ENCODE measurements around the gene TAGLN2.
A peak's percentile ranks its signal among the peaks of the same experiment; 100 is the strongest.

The TAGLN2 gene

DNA sequence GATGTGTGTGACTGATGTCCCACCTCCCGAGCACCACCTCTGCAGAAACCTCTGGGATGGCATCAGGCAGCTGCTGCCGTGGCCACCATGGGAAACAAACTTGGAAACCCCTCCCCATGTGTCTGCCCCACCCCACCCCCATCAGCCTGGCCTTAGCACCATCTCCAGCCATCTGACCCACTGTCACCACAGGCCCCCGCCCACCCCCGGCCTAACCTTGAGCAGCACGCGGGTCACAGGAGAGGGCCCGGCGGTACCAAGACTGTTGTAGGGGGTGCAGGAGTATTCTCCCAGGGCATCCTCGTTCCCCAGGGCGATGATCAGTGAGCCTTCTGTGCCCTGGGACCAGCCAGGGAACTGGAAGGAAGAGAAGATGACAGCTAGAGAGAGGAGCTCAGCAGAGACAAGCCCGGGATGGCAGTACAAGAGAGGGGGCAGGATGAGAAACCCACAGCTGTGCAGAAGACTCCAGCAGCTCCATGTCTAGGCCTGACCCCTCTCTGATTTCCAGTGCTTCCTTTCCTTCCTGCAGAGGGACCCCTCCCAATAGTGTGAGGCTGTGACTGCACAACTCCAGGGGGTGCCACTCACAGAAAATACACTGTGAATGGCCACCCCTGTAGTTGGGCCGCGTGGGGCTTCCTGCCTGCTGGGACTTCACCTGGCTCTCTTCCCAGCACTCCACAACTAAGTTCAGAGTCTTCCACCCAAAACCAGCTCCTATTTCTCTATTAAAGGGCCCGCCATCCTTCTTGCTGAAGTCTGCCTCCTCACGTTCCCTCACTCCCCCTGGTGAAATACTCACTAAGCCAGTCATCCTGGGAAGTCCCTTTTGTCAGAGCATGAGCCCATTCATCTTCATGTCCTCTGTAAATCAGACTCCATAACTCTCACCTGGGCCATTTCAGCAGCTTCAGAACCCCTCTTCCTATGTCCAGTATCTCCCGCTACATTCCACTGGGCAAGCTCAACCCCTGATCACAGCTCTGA, 7.3 kb upstream of the TAGLN2 start:
- Mint-ChIP-seq H3K4me3 (no peak overlapping the region), H3K9me3 (no peaks in the 10 kb centered on the region), H3K27me3 (peaks cover 9% of the 10 kb centered on the region), H3K27ac (no peak overlapping the region), H3K4me1 (peaks cover 47% of the 10 kb centered on the region), H3K36me3 (no peaks in the 10 kb centered on the region)
- no peak for ATAC-seq

DNA sequence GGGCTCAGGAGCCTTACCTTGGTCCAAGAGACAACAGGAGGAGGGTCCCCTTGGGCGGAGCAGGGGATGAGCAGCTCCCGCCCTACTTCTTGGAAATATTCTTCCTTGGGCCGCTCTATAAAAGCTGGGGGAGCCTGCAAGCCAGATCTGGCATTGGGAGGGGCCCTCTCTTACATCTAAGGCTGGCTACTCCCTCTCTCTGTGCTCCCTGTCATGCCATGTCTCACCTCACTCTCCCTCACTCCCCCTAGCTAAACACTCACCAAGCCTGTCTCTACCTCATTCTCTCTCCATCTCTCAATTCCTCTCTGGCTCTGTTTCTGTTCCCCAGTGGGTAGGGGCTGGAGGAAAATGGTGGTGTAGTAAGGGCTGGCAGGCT, 6.5 kb upstream of the TAGLN2 start:
- Mint-ChIP-seq H3K27ac (no peak overlapping the region), H3K4me3 (no peak overlapping the region), H3K27me3 (peaks cover 9% of the 10 kb centered on the region), H3K4me1 (peaks cover 44% of the 10 kb centered on the region), H3K9me3 (no peaks in the 10 kb centered on the region), H3K36me3 (no peaks in the 10 kb centered on the region)
- no peak for ATAC-seq

DNA sequence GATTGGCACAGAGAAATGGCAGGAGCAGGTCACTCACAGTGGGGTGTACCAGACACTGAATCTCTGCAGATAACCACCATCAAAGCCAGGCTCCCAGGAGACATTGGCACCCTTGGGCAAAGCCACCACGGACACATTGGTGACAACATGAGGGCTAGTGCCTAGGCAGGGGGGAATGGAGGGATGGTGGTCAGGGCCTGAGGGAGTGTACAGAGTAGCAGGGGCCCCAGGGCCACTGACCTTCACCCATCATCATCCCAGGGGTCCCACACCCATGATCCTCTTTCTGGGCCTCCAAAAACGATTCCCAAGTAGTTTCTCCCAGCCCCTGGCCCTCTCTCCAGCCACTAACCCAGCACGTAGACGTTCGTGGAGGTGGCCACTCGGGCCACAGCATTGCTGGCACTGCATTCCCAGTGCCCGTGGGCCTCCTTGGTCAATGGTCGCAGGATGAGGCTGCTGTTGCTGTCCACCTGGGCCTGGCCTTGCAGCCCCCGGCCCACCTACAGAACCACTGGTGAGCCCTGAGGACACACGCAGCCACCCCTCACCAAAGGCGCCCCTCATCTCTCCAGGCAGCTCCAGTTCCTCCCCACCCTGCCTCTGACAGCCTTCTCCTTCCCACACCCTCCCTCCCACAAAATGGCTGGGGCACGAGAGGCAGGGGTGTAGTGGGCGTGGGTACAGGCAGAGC, 5.9 kb upstream of the TAGLN2 start:
- peaks cover 44% of the 10 kb centered on the region for H3K4me1 Mint-ChIP-seq
- ATAC-seq: no peak
- no peaks in the 10 kb centered on the region for H3K9me3 Mint-ChIP-seq
- no peak overlapping the region for H3K27ac Mint-ChIP-seq
- H3K4me3 Mint-ChIP-seq: no peak overlapping the region
- peaks cover 9% of the 10 kb centered on the region for H3K27me3 Mint-ChIP-seq
- no peaks in the 10 kb centered on the region for H3K36me3 Mint-ChIP-seq

DNA sequence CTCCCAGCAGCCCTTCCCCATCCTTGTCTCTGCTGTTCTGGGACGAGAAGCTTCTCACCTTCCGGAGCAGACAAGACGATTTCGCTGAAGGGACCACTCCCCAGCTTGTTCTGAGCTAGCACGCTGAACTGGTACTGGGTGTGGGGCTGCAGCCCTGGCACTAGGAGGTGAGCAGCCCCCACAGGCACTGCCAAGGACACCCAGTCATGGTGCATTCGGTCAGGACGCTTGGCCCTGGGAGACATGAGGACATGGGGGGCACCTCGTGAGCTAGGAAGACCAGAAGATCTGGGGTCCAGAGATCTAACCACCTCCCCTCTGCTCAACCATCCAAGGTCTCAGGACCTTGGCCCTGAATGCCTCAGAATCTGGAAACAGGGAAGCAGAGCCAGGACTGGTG, 5.3 kb upstream of the TAGLN2 start:
- Mint-ChIP-seq H3K4me3 (no peak overlapping the region), H3K36me3 (no peaks in the 10 kb centered on the region), H3K9me3 (no peaks in the 10 kb centered on the region), H3K27me3 (peaks cover 9% of the 10 kb centered on the region), H3K4me1 (peaks cover 44% of the 10 kb centered on the region), H3K27ac (no peak overlapping the region)
- ATAC-seq: no peak

DNA sequence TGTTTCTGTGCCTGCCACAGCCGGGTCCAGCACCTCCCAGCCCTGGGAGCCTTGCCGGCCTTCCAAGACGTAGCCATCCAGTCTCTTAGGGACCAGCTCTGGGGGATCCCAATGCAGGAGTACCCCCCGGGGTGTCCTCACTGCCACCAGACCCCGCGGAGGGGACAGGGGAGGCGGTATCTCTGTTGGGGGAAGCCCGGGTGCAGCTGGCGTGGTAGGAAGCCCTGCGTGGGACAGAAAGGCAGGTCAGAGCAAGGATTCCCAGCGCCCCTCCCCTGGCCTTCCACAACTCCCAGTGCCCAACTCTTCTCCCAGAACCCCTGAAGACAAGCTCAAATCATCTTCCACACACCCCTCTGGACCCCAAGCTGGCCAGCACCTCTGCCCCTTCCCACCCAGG, 4.9 kb upstream of the TAGLN2 start:
- Mint-ChIP-seq H3K27me3 (peaks cover 9% of the 10 kb centered on the region), H3K4me3 (no peak overlapping the region), H3K9me3 (no peaks in the 10 kb centered on the region), H3K27ac (no peak overlapping the region), H3K36me3 (no peaks in the 10 kb centered on the region), H3K4me1 (peaks cover 41% of the 10 kb centered on the region)
- no peak for ATAC-seq

DNA sequence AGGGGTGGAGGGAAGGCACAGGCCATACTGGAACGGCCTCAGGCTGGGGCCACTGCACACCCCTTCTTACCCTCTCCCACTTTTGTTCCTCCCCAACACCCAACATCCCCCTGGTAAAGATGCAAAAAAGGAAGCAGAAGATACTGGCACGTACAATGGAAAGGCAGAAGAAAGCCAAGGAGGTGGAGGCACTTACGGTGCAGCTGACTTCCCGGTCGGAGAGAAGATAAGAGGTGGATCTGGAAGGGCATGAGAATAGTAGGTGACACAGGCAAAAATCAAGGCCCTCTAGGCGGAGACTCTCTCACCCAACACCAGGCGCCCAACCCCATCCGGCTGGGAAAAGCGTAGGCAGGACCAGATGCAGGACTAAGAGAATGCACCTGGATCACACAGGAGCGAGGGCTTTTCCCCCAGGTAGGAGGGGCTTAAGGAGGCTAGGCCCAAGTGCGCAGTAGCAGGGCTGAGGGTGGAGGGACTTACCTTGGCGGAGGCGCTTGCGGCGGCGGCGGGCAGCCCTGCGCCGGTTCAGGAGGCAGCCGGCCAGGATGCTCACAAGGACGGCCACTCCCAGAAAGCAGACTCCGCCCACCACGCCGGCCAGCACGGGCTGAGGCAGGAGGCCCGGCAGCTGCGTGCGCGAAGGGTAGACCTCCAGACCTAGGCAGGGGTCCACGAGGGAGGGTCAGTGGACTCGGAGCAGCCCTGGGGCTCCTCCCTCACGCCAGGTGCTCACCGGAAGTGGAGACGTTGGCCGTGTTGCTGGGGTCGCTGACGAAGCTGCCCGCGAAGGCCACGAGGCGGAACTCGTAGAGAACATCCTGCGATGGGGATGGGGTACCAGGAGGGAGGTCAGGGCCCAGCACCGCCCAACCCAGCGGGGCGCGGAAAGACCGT, 4.1 kb upstream of the TAGLN2 start:
- Mint-ChIP-seq H3K27ac (no peak overlapping the region), H3K36me3 (no peaks in the 10 kb centered on the region), H3K27me3 (peaks cover 9% of the 10 kb centered on the region), H3K9me3 (no peaks in the 10 kb centered on the region), H3K4me1 (peaks cover 39% of the 10 kb centered on the region), H3K4me3 (no peak overlapping the region)
- ATAC-seq: no peak

DNA sequence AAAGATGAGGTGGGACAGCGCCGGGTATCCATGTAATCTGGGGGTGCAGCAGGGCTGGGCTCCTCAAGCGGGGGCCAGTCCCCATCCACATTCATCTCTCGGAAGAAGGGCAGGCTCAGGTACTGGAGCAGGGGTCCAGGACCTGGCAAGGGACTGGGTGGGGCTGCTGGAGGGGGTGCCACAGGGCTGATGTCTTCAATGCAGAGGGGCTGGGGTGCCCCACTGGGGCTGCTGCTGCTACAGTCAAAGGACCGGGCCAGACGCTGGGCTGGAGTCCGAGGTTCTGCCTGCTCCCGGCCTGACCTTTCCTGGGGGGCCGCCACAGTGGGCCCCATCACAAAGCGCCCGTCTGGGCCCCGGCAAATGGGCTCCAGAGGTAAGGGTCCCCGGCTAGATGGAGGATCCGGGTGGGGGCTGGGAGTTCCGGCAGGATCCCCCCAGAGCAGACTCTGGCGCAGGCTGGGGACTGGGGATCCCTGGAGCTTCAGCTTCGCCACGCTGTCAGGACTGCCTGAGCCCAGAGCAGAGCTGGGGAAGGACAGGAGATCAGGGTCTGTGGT, 3.3 kb upstream of the TAGLN2 start:
- peaks cover 38% of the 10 kb centered on the region for H3K4me1 Mint-ChIP-seq
- no peak for ATAC-seq

DNA sequence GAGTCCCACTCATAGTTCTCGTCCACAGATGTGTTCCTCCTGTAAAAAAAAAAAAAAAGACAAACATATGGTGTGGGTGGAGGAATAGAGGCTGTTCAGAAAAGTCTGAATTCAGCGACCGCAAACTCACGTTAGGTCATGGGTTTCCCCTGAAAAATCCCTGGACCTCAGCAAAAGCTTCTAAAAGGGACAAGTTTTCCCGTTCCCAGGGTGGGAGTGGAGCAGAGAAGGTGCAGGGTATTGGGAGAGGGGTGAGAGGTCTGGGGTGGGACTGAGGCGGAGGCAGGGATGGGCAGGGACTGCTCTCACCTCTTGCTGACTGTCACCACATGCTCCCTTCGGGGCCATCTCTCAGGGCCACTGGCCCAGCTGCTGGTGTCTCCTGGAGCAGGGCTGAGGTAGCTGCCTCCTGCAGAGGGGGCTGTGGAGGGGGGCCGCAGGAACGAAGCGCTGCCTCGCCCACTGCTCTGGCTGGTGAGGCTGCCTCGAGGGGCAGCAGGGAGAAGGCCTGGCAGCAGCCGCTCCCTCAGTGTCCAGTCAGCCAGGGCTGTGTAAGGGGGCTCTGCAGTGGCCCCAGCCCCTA, 2.6 kb upstream of the TAGLN2 start:
- peaks cover 13% of the 10 kb centered on the region for H3K36me3 Mint-ChIP-seq
- H3K27me3 Mint-ChIP-seq: peaks cover 9% of the 10 kb centered on the region
- no peak overlapping the region for H3K27ac Mint-ChIP-seq
- peaks cover 38% of the 10 kb centered on the region for H3K4me1 Mint-ChIP-seq
- no peak for ATAC-seq
- H3K4me3 Mint-ChIP-seq: no peak overlapping the region
- no peaks in the 10 kb centered on the region for H3K9me3 Mint-ChIP-seq

More for the DNA sequence above, 3.3 kb upstream of the TAGLN2 start:
- Mint-ChIP-seq H3K9me3 (no peaks in the 10 kb centered on the region), H3K36me3 (peaks cover 7% of the 10 kb centered on the region), H3K27ac (no peak overlapping the region), H3K4me3 (no peak overlapping the region), H3K27me3 (peaks cover 9% of the 10 kb centered on the region)

DNA sequence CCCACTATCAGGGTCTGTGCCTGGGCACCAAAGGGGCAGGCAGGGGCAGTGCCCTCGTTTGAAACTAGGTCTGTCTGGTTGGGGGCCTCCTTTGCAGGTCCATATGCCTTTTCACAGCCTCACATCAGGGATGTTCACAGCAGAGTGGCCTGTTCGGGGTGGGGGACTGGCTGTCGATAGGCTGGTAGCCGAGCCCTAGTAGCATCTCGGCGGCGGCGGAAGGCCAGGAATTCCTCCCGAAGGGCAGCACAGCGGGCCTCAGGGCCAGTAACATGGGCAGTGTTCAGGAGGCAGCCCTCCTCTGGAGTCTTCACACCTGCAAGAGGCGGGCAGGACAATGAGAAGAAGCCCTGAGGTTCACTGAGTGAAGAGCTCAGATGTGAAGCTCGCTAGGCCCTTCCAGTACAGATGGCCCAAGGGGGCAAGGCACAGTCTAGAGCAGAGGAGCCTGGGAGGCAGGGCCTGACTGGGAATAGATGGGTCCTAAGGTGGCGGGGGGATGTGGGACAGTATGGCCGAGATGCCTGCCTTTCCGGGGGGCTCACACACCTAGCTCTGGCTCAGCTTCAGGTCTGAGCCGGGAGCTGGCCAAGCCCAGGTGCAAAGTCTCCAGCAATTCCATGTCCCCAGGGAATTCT, 2.0 kb upstream of the TAGLN2 start:
- peaks cover 40% of the 10 kb centered on the region for H3K4me1 Mint-ChIP-seq
- H3K4me3 Mint-ChIP-seq: no peak overlapping the region
- peaks cover 17% of the 10 kb centered on the region for H3K36me3 Mint-ChIP-seq
- H3K9me3 Mint-ChIP-seq: no peaks in the 10 kb centered on the region
- no peak overlapping the region for H3K27ac Mint-ChIP-seq
- peaks cover 9% of the 10 kb centered on the region for H3K27me3 Mint-ChIP-seq
- no peak for ATAC-seq

DNA sequence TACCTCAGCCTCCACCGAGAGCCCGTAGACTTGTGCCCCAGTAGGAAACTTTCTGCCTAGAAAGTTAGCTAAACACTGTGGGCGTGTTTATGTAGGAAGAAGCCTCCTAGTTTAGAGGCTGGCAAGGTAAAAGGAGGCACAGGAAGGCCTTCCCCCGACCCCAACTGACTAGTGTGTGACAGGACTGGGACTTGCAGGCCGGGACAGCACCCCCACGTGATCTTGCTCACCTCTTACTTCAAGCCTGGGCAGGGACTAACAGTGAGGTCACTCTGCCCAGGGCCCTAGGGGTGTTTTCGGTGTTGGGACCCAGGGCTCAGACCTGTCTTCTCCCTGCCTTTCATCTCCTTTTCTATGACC, 392 bp upstream of the TAGLN2 start:
- Mint-ChIP-seq H3K4me3 (peak overlapping the region; percentile 95), H3K27me3 (peaks cover 9% of the 10 kb centered on the region), H3K36me3 (peaks cover 20% of the 10 kb centered on the region), H3K9me3 (no peaks in the 10 kb centered on the region), H3K4me1 (peaks cover 52% of the 10 kb centered on the region), H3K27ac (peak overlapping the region; percentile 96)
- no peak for ATAC-seq

DNA sequence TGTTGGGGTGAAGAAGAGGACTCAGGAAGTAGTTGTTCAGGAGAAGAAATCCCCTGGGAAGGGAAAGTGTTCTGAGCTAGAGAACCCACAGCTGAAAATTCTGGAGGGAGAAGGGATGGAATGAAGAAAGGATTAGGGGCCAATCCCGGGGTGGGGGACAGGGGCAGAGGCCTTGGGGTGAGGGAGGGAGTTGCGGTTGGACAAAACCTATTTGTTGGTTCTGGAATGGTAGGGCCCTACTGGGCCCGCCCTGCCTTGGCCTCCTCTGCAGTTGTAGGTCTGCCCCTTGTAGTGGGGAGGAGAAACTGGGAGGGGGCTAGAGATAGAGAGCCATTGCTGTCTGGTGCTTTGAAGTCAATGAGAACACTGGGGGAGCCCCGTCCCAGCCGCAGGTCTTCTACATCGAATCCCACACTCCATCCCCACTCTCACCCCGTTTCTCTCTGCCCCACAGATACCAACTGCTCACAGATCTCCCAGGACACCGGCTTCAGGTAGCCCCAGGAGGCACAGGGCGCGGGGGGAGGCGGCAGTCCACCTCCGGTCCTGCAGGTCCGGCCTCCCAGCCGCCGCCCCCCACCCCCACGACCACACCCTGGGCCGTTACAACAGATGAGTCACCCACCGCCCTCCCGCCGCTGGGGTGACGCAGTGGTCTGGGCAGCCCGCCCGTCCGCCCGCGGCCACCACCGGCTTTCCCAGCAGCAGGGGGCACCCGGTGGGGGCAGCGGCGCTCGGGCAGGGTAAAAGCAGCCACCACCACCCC, 1.1 kb downstream of the TAGLN2 start:
- no peaks in the 10 kb centered on the region for H3K9me3 Mint-ChIP-seq
- H3K27ac Mint-ChIP-seq: peak overlapping the region; percentile 96
- peaks cover 35% of the 10 kb centered on the region for H3K36me3 Mint-ChIP-seq
- peak overlapping the region; percentile 95 for H3K4me3 Mint-ChIP-seq
- peaks cover 6% of the 10 kb centered on the region for H3K27me3 Mint-ChIP-seq
- peak; percentile 32 for ATAC-seq
- peaks cover 65% of the 10 kb centered on the region for H3K4me1 Mint-ChIP-seq

DNA sequence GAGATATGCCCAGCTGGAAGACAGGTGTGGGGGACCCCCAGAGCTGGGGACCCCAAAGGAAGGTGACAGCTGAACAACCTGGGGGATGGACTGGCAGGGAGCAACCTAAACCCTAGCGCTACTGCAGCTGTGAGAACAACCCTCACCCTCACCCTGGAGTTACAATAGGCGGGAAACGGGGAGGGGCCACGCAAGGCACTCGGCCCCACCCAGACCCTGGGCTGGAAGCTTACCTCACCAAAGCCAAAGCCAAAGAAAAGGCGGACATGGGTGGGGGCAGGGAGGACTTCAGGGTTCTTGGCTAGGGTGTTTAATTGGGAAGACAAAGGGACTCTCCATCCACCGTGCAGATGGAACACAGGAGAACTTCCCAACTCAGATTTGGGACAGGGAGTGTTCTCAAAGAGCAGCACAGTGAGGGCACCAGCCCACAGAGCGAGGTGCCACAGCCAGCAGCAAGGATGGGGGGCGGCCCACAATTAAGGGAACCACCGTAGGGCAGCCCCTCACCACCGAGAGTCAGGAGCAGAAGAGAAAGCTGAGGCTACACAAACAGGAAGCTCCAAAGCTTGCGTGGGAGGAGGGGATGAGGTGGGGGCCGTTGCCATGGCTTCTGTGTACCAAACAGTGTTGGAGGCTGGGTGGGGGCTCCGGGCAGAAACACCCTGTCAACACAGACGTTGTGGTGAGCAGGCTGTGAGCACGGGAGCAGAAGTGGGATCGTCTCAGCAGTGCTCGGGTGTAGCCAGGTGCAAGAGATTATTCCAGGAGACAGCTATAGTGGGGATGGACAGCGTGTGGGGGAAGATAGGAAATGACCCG, 1.9 kb downstream of the TAGLN2 start:
- Mint-ChIP-seq H3K27ac (peak overlapping the region; percentile 96), H3K27me3 (no peaks in the 10 kb centered on the region), H3K36me3 (peaks cover 41% of the 10 kb centered on the region), H3K9me3 (no peaks in the 10 kb centered on the region), H3K4me1 (peaks cover 67% of the 10 kb centered on the region), H3K4me3 (peak overlapping the region; percentile 95)
- peak; percentile 69 for ATAC-seq

Measured in stimulated activated memory B cell treated with anti-CD40 and anti-IgM and Interleukin-4, amounts not matched to agents 10 μg/mL and 1 μg/mL and 100 μg/mL, for 72 hours (primary cell).